Stimulated activated naive CD8-positive, alpha-beta T cell treated with anti-CD3 and anti-CD28 coated beads, Interleukin-15, Interleukin-2, amounts not matched to agents 100 ng/mL and 50 ng/mL, for 24 hours (primary cell): Measurements from ENCODE around the gene LY6G5C.

ENCODE experiments used
- H3K27ac Mint-ChIP-seq: one replicate; pipeline ENCODE4 v1.8.0; 2021; ENCODE audit warnings: mild to moderate bottlenecking, mixed read lengths
- H3K27me3 Mint-ChIP-seq: one replicate; pipeline ENCODE4 v1.8.0; 2021; ENCODE audit warnings: mixed read lengths
- H3K36me3 Mint-ChIP-seq: one replicate; pipeline ENCODE4 v1.8.0; 2021; ENCODE audit warnings: low read depth, mixed read lengths
- H3K4me1 Mint-ChIP-seq: one replicate; pipeline ENCODE4 v1.8.0; 2021; ENCODE audit warnings: low read depth, mixed read lengths
- H3K4me3 Mint-ChIP-seq: one replicate; pipeline ENCODE4 v1.8.0; 2021; ENCODE audit warnings: mild to moderate bottlenecking, mixed read lengths
- H3K9me3 Mint-ChIP-seq: one replicate; pipeline ENCODE4 v1.8.0; 2021; ENCODE audit warnings: mixed read lengths

LY6G5C gene

GRCh38 chr6:31705931-31706330 lies 25.1 kb upstream of the LY6G5C start:
- Mint-ChIP-seq H3K4me1 (peaks cover 23% of the 10 kb centered on the region), H3K27me3 (no peaks in the 10 kb centered on the region), H3K36me3 (peaks cover 4% of the 10 kb centered on the region), H3K4me3 (no peak overlapping the region), H3K9me3 (no peaks in the 10 kb centered on the region), H3K27ac (no peak overlapping the region)

DNA sequence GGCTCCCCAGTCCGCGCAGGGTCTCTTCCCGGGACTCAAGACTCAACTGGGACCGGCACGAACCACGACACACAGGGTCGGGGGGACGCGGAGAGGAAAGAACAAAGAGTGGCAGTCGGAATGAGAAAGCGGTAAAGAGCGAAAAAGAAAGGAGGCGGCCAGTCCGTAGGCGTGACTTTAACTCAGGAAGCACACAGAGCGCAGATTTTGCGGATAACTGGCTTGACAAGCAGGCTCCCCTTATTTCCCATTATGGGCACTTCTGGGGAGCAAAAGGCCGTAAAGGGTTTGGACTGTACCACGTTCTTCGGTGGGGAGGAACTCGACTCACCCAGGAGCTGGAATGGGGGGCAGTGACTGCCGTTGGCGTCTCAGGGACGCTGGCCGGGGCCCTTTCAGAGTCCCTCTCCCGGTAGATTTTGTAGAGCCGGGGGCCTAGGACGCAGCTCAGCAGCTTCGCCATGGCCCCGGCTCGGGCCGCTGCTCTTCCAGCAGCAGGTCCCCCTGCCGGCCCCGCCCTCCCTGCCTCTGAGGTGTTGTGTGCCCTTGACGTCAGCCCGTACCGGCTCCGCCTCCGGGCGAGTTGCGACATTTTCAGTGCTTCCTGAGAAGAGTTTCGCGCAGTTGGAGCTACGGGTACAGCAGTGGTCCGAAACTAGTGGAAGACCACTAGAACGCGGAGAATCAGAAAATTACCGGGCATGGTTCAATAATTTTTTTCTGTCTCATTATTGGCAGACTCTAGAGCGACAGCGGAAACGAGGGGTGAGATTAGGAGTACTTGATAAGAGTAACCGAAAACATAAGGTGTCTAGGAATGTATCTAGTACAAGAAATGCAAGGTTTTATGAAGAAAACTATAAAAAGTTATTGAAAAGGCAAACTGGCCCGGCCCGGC lies 22.2 kb upstream of the LY6G5C start, which contains the start of gene ABHD16A:
Gene ABHD16A, minus strand, starts transcription at position 506 of the 898 bp plus-strand sequence. Its CDS starts 43 bp downstream, at position 463.
- Mint-ChIP-seq H3K4me3 (peak within 1 kb of the TSS; percentile 100), H3K4me1 (peaks cover 22% of the 10 kb centered on the region), H3K9me3 (no peaks in the 10 kb centered on the region), H3K27me3 (no peaks in the 10 kb centered on the region), H3K36me3 (peaks cover 11% of the 10 kb centered on the region), H3K27ac (peak within 1 kb of the TSS; percentile 98)

GRCh38 chr6:31702405-31702818 lies 21.5 kb upstream of the LY6G5C start:
- H3K4me1 Mint-ChIP-seq = peaks cover 29% of the 10 kb centered on the region
- no peaks in the 10 kb centered on the region for H3K9me3 Mint-ChIP-seq
- peak overlapping the region; percentile 100 for H3K4me3 Mint-ChIP-seq
- peak overlapping the region; percentile 98 for H3K27ac Mint-ChIP-seq
- peaks cover 17% of the 10 kb centered on the region for H3K36me3 Mint-ChIP-seq
- no peaks in the 10 kb centered on the region for H3K27me3 Mint-ChIP-seq

GRCh38 chr6:31701666-31702404 lies 21.0 kb upstream of the LY6G5C start:
- Mint-ChIP-seq H3K36me3 (peaks cover 21% of the 10 kb centered on the region), H3K4me3 (peak overlapping the region; percentile 100), H3K4me1 (peaks cover 31% of the 10 kb centered on the region), H3K9me3 (no peaks in the 10 kb centered on the region), H3K27ac (peak overlapping the region; percentile 98), H3K27me3 (no peaks in the 10 kb centered on the region)

GRCh38 chr6:31700740-31701401 lies 20.0 kb upstream of the LY6G5C start:
- H3K4me3 Mint-ChIP-seq = peak overlapping the region; percentile 100
- H3K36me3 Mint-ChIP-seq = peaks cover 26% of the 10 kb centered on the region
- H3K4me1 Mint-ChIP-seq = peaks cover 31% of the 10 kb centered on the region
- no peaks in the 10 kb centered on the region for H3K9me3 Mint-ChIP-seq
- H3K27me3 Mint-ChIP-seq = no peaks in the 10 kb centered on the region
- peak overlapping the region; percentile 32 for H3K27ac Mint-ChIP-seq

DNA sequence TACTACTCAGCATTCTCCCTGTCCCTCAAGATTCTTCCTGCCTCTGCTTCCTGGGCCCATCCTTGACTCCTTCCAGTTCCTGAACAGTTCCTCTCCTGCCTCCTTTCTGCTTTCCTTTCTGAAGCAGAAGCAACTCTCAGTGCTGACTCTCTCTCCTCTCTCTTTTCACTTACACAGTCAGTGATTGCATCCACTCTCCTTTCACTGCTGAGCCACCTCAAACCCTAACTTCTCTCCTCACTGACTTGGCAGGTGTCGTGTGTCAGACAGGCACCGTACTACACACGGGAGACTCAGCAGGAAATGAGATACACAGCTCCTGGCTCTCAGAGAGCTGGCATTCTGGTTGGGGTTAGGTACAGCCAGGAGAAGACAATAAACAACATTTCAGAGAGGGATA lies 16.7 kb upstream of the LY6G5C start:
- Mint-ChIP-seq H3K27ac (peak overlapping the region; percentile 26), H3K27me3 (no peaks in the 10 kb centered on the region), H3K4me1 (peaks cover 27% of the 10 kb centered on the region), H3K4me3 (no peak overlapping the region), H3K36me3 (peaks cover 42% of the 10 kb centered on the region), H3K9me3 (no peaks in the 10 kb centered on the region)

DNA sequence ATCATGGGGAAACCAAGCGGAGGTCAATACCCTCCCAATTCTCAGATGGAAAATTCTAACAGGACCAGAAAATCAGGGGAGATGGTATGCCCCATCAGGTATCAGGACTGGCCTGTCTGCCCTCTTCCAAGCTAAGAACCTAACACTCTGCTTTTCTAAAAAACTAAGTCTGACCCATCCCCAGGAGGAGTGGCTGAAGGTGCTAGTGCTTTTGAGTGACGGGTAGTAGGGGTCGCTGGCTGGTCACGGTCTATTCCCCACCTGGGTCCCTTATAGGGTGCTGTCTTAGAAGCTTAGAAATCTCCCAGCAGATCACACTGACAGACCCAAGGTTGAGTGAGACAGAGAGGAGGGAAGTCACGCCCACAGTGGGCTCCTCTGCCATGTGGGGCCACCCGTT lies 12.7 kb upstream of the LY6G5C start:
- Mint-ChIP-seq H3K4me3 (no peak overlapping the region), H3K27ac (no peak overlapping the region), H3K27me3 (no peaks in the 10 kb centered on the region), H3K36me3 (peaks cover 48% of the 10 kb centered on the region), H3K4me1 (peaks cover 25% of the 10 kb centered on the region), H3K9me3 (no peaks in the 10 kb centered on the region)

DNA sequence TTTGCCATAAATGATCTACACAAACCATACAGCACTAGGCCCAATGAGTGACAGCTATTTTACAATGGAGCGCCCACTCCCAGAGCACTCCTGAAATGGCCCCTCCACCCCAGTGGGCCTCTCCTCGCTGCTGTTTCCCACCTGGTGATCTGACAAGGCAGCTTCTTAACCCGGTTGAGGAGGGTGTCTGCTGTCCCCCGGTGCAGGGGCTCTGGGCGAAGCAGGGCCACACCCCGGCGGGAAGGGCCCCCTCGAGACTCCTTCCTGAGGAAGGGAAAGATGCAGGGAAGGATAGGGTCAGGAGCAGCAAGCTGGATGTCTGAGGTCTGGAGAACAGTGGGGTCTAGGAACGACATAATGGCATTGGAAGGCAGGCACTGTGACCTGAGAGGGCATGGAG lies 12.0 kb upstream of the LY6G5C start:
- no peaks in the 10 kb centered on the region for H3K27me3 Mint-ChIP-seq
- H3K27ac Mint-ChIP-seq = no peak overlapping the region
- peaks cover 47% of the 10 kb centered on the region for H3K36me3 Mint-ChIP-seq
- no peaks in the 10 kb centered on the region for H3K9me3 Mint-ChIP-seq
- H3K4me3 Mint-ChIP-seq = no peak overlapping the region
- H3K4me1 Mint-ChIP-seq = peaks cover 23% of the 10 kb centered on the region

DNA sequence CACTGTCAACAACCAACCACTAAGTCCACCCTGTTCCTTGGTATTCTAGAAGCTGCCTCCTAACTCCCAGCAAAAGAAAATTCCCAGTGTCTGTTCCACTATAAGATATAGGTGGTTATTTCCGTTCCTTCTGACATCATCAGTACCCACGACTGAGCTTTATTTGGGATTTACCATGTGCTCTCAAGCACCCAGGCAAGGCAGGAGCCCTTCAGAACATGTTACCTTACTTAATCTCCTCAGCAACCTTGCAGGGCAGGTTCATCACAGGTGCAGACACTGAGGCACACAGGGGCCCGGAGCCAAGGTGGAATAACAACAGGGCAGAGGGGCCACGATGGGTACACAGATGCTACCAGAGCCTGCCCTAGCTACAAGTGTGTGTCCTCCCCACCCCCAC lies 11.5 kb upstream of the LY6G5C start:
- peaks cover 45% of the 10 kb centered on the region for H3K36me3 Mint-ChIP-seq
- H3K27ac Mint-ChIP-seq = no peak overlapping the region
- no peaks in the 10 kb centered on the region for H3K9me3 Mint-ChIP-seq
- peaks cover 17% of the 10 kb centered on the region for H3K4me1 Mint-ChIP-seq
- no peak overlapping the region for H3K4me3 Mint-ChIP-seq
- no peaks in the 10 kb centered on the region for H3K27me3 Mint-ChIP-seq

GRCh38 chr6:31691564-31692108 lies 10.8 kb upstream of the LY6G5C start:
- no peaks in the 10 kb centered on the region for H3K9me3 Mint-ChIP-seq
- no peaks in the 10 kb centered on the region for H3K27me3 Mint-ChIP-seq
- peaks cover 16% of the 10 kb centered on the region for H3K4me1 Mint-ChIP-seq
- H3K36me3 Mint-ChIP-seq = peaks cover 45% of the 10 kb centered on the region
- H3K27ac Mint-ChIP-seq = no peak overlapping the region
- H3K4me3 Mint-ChIP-seq = no peak overlapping the region

DNA sequence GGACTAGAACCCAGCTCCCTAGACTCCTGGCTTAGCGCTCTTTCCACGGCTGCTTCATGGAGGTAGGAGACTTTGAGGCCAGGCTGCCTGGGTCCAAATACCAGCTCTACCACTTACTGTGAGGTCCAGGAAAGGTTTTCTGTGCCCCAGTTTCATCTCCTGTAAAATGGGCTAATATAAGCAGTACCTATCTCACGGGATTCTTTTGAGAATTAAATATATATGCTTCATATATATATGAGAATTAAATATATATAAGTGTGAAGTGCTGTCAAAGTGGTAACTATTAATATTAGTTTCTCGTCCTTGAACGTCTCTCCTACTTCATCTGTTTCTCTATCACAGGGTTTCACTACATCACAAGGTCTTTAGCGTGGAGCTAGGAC lies 10.2 kb upstream of the LY6G5C start:
- Mint-ChIP-seq H3K9me3 (no peaks in the 10 kb centered on the region), H3K4me3 (no peak overlapping the region), H3K27ac (peak overlapping the region; percentile 60), H3K27me3 (no peaks in the 10 kb centered on the region), H3K4me1 (peaks cover 16% of the 10 kb centered on the region), H3K36me3 (peaks cover 41% of the 10 kb centered on the region)

DNA sequence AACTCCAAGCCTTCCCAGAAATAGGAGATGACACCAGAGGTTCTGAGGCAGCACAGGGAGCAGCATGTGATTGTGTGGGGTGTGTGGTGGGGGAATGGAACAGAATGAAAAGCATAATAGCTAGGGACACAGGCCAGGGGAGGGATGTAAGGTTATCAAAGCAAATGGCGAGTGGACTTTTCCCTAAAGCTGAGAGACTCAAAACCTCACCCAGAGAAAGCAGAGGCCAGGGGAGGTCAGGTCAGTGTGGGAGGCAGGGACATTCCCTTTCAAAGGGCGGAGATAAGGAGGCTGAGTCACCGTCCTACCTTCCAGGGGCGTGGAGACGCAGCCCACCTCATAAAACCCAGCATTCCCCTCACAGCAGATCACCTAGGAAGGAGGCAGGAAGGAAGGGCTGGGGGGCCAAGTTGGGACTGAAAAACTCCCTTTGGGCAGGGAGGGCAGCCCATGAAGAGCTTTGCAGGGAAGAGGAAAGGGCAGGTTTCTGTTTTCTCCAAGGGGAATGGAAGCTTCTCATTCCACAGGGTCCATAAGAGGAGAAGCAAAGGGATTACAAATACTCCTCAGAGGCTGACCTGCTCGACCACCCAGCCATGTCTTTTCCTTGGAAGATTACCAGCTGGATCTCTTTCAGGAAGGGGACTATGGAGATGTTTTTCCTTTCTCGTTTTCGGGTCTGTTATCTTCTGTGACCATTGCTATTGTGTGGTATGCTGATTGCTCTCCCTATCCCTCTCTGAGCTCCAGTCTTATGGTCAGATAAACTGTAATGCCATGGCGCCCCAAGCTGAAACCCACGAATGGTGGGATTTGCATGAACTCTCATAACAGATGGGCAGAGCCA lies 9.6 kb upstream of the LY6G5C start:
- Mint-ChIP-seq H3K4me1 (peaks cover 16% of the 10 kb centered on the region), H3K36me3 (peaks cover 41% of the 10 kb centered on the region), H3K9me3 (no peaks in the 10 kb centered on the region), H3K4me3 (no peak overlapping the region), H3K27ac (peak overlapping the region; percentile 60), H3K27me3 (no peaks in the 10 kb centered on the region)

GRCh38 chr6:31689249-31690110 lies 8.6 kb upstream of the LY6G5C start:
- Mint-ChIP-seq H3K4me3 (no peak overlapping the region), H3K4me1 (peaks cover 16% of the 10 kb centered on the region), H3K9me3 (no peaks in the 10 kb centered on the region), H3K36me3 (peaks cover 33% of the 10 kb centered on the region), H3K27me3 (no peaks in the 10 kb centered on the region), H3K27ac (peak overlapping the region; percentile 49)
